HepG2 (cell line): ENCODE measurements around the gene GOLGA8A. TPM values are rescaled to one million over a fixed set of nuclear protein-coding genes. Genes with fewer than 3 reads are reported as not detected.
"Not testable (repeated sequence)": the region's sequence is repeated elsewhere in the genome, so short reads cannot be mapped to it uniquely, and the experiment has no call there.

ENCODE experiments used
- ATAC-seq: fragments of 200-7000 bp; cut with Tn5 transposase; 3 replicates; pipeline ENCODE4 v1.9.1; 2020; ENCODE audit warnings: mild to moderate bottlenecking, moderate library complexity
- BruUV-seq: library from RNA; stranded (reverse); fragments of 400-500 nt; replicated peaks from 2 replicates; lab custom pipeline; 2021; lab: Mats Ljungman, UMichigan
- CTCF ChIA-PET: fragments of 300-600 bp; formaldehyde crosslinking; extraction: SDS; loops from one replicate; lab custom pipeline; 2021; ENCODE audit warnings: low total read pairs, inconsistent platforms, low intra/inter-chr PET ratio; lab: Yijun Ruan, JAX
- POLR2A ChIA-PET: fragments of 350-600 bp; sonication (Branson Sonifier 250); formaldehyde crosslinking; loops from one replicate; lab custom pipeline; 2020; ENCODE audit warnings: antibody characterized with exemption, inconsistent platforms; lab: Yijun Ruan, JAX
- DNase-seq: peaks from one replicate; pipeline ENCODE4 v3.0.0-alpha.2; 2015; ENCODE audit warnings: low spot score
- FAIRE-seq: peaks from 3 replicates; lab custom pipeline; 2011; peaks lifted over from hg19 to GRCh38; lab: Jason Lieb, UNC
- H2AFZ ChIP-seq: one replicate; pipeline ENCODE4 v1.6.1; 2011; ENCODE audit warnings: low read length, inconsistent platforms
- H3K27ac ChIP-seq: fragments of 300-600 bp; 3 replicates; pipeline ENCODE4 v1.8.0; 2011; ENCODE audit warnings: mixed run types, mild to moderate bottlenecking, mixed read lengths, low read length, inconsistent platforms; ENCODE audit not compliant: insufficient read depth; ENCODE audit errors: extremely low read length
- H3K27me3 ChIP-seq, 2 experiments: fragments of 200-600 bp in 1 of 2; 2 replicates in 1 of 2; 3 replicates in 1 of 2; pipeline versions ENCODE4 v1.6.0 to v1.8.0; 2011; ENCODE audit warnings: low read length in 2 of 2, mild to moderate bottlenecking in 2 of 2, moderate library complexity in 2 of 2, inconsistent platforms in 1 of 2; ENCODE audit not compliant: insufficient read depth in 2 of 2, control insufficient read depth in 1 of 2
- H3K36me3 ChIP-seq, 2 experiments: fragments of 200-600 bp in 1 of 2; replicated peaks in 1 of 2; 2 replicates in 1 of 2; 3 replicates in 1 of 2; pipeline versions ENCODE4 v1.5.1 to v1.8.0; 2011; ENCODE audit warnings: low read length in 2 of 2, inconsistent platforms in 1 of 2; ENCODE audit not compliant: insufficient read depth in 2 of 2, control insufficient read depth in 1 of 2
- H3K4me1 ChIP-seq: 2 replicates; pipeline ENCODE4 v1.5.1; 2012; ENCODE audit warnings: low read length, inconsistent platforms; ENCODE audit not compliant: insufficient read depth
- H3K4me2 ChIP-seq: 2 replicates; pipeline ENCODE4 v1.6.0; 2011; ENCODE audit warnings: low read depth, low read length, inconsistent platforms
- H3K4me3 ChIP-seq, 3 experiments: fragments of 200-600 bp in 1 of 3; sonication (generic), shearing (Covaris generic) in 1 of 3; replicated peaks in 1 of 3; 2 replicates each; pipeline ENCODE4 v1.5.1; 2011 to 2016; ENCODE audit warnings: low read length in 3 of 3, inconsistent platforms in 2 of 3, low read depth in 2 of 3, mild to moderate bottlenecking in 2 of 3, control low read depth in 1 of 3, mixed read lengths in 1 of 3; ENCODE audit not compliant: insufficient read depth in 1 of 3
- H3K79me2 ChIP-seq: one replicate; pipeline ENCODE4 v1.6.1; 2011; ENCODE audit warnings: low read length, inconsistent platforms; ENCODE audit not compliant: insufficient read depth
- H3K9ac ChIP-seq: 2 replicates; pipeline ENCODE4 v1.6.0; 2011; ENCODE audit warnings: mild to moderate bottlenecking, low read depth, low read length, inconsistent platforms; ENCODE audit not compliant: insufficient read depth
- H3K9me3 ChIP-seq: 2 replicates; pipeline ENCODE4 v1.5.1; 2012; ENCODE audit warnings: mild to moderate bottlenecking, low read length
- H4K20me1 ChIP-seq: 2 replicates; pipeline ENCODE4 v1.6.0; 2011; ENCODE audit warnings: inconsistent platforms, mild to moderate bottlenecking, low read length, moderate library complexity; ENCODE audit not compliant: insufficient read depth
- WGBS: methylation state at CpG from one replicate; pipeline ENCODE4 v1.1.6; 2017; ENCODE audit warnings: low lambda C conversion rate; 5-methylcytosine and 5-hydroxymethylcytosine counted together
- in situ Hi-C: cut with HindIII; loops from 2 replicates; pipeline ENCODE4 v1.10.0; 2017; ENCODE audit warnings: low pct_unique_long_range_greater_than_20kb; ENCODE audit not compliant: extremely low pct_ligation_motif_present
- intact Hi-C: fragments of 100-400 bp; cut with micrococcal nuclease; formaldehyde crosslinking; loops from one replicate; pipeline ENCODE4 v1.10.0; 2022; ENCODE audit not compliant: unreplicated experiment
- polyA plus RNA-seq, 8 experiments: library from polyadenylated mRNA; depleted of rRNA in 3 of 8; stranded (reverse) in 7 of 8; unstranded in 1 of 8; fragments of >200 nt; fragmentation: Illumina TruSeq in 4 of 8; extraction: Trizol in 4 of 8; gene quantifications; 2 replicates each; pipeline versions ENCODE4 v1.2.1 to v1.2.3, GENCODE V29; 2011 to 2016; ENCODE audit warnings: low read depth in 4 of 8, missing spikeins in 1 of 8, mixed read lengths in 1 of 8; ENCODE audit not compliant: insufficient read depth in 1 of 8
- total RNA-seq, 5 experiments: library from RNA; depleted of rRNA; stranded (reverse); fragments of >200 nt; fragmentation: Illumina TruSeq; extraction: Trizol; gene quantifications; 2 replicates each; pipeline ENCODE4 v1.2.3, GENCODE V29; 2016; ENCODE audit warnings: low read depth in 1 of 5

The GOLGA8A gene
- total and polyA plus RNA-seq, 2 of the 13 experiments (the other 11 are each of a cell fraction or from before 2014, with no cell fraction given) = 17.1 to 43.7 TPM

- DNase-seq, CTCF ChIA-PET, H3K4me2 ChIP-seq, H3K4me1 ChIP-seq, H4K20me1 ChIP-seq, intact Hi-C loops, H3K36me3 ChIP-seq, H3K4me3 ChIP-seq, H3K79me2 ChIP-seq, H3K9ac ChIP-seq, POLR2A ChIA-PET, in situ Hi-C loops, FAIRE-seq, H3K9me3 ChIP-seq, H3K27me3 ChIP-seq, H2AFZ ChIP-seq, BruUV-seq, H3K27ac ChIP-seq: not testable (repeated sequence)
- WGBS = no CpG with 5 or more reads among the region's 3 CpGs
- peak; percentile 54; the same call in 1 of the 3 replicates for ATAC-seq
Measured at GRCh38 chr15:34403899-34404298, 33.7 kb downstream of the GOLGA8A start.

GRCh38 chr15:34403160-34403598 is 34.4 kb downstream of the GOLGA8A start:
- H3K4me2 ChIP-seq, POLR2A ChIA-PET, H3K9ac ChIP-seq, H3K4me3 ChIP-seq, H3K36me3 ChIP-seq, H3K4me1 ChIP-seq, in situ Hi-C loops, H3K27ac ChIP-seq, H4K20me1 ChIP-seq, ATAC-seq, intact Hi-C loops, FAIRE-seq, H3K27me3 ChIP-seq, BruUV-seq, CTCF ChIA-PET, H2AFZ ChIP-seq, DNase-seq, H3K9me3 ChIP-seq, H3K79me2 ChIP-seq: not testable (repeated sequence)
- 85% methylated on average over 2 of the region's 4 CpGs for WGBS

- not testable (repeated sequence) for H3K4me1 ChIP-seq
Measured at GRCh38 chr15:34397637-34398259, 39.9 kb downstream of the GOLGA8A start.

GRCh38 chr15:34392981-34393380 is 44.6 kb downstream of the GOLGA8A start:
- H3K79me2 ChIP-seq, H3K27ac ChIP-seq, intact Hi-C loops, H3K4me1 ChIP-seq, BruUV-seq, CTCF ChIA-PET, ATAC-seq, DNase-seq, H3K4me2 ChIP-seq, H3K36me3 ChIP-seq, H3K9me3 ChIP-seq, in situ Hi-C loops, H3K9ac ChIP-seq, H3K27me3 ChIP-seq, H3K4me3 ChIP-seq, H4K20me1 ChIP-seq, FAIRE-seq, POLR2A ChIA-PET, H2AFZ ChIP-seq: not testable (repeated sequence)
- WGBS = no CpG with 5 or more reads among the region's 2 CpGs

More at GRCh38 chr15:34397637-34398259, 39.9 kb downstream of the GOLGA8A start:
- H3K36me3 ChIP-seq, BruUV-seq, H2AFZ ChIP-seq, H3K27me3 ChIP-seq, H3K9me3 ChIP-seq, in situ Hi-C loops, H3K27ac ChIP-seq, ATAC-seq, H3K4me3 ChIP-seq, POLR2A ChIA-PET, H3K4me2 ChIP-seq, CTCF ChIA-PET, DNase-seq, H4K20me1 ChIP-seq, H3K79me2 ChIP-seq, H3K9ac ChIP-seq, FAIRE-seq, intact Hi-C loops: not testable (repeated sequence)
- WGBS = 93% methylated on average over 3 of the region's 6 CpGs
